A549 (cell line): ENCODE results near the gene COX5A.

ENCODE experiments used
- CBX8 ChIP-seq: fragments of 200-600 bp; sonication (generic); IDR thresholded peaks from 2 replicates; pipeline ENCODE4 v1.6.1; 2016
- CHD2 ChIP-seq: fragments of 150-350 bp; IDR thresholded peaks from 2 replicates; pipeline ENCODE4 v1.6.1; 2014; ENCODE audit warnings: low read length; ENCODE audit not compliant: partially characterized antibody
- CHD4 ChIP-seq: fragments of 200-600 bp; sonication (generic); IDR thresholded peaks from 2 replicates; pipeline ENCODE4 v1.6.1; 2016; ENCODE audit warnings: antibody characterized with exemption, mild to moderate bottlenecking, borderline replicate concordance
- EHMT2 ChIP-seq: fragments of 200-600 bp; sonication (generic); IDR thresholded peaks from 2 replicates; pipeline ENCODE4 v1.6.1; 2016; ENCODE audit warnings: antibody characterized with exemption, low read depth, mild to moderate bottlenecking, moderate library complexity
- EP300 ChIP-seq, 2 experiments: fragments of >200 bp; sonication (Bioruptor Twin); formaldehyde crosslinking; IDR thresholded peaks; 2 replicates in 1 of 2; 3 replicates in 1 of 2; pipeline ENCODE4 v1.6.1; 2016 to 2017
- FOSB ChIP-seq: fragments of 250-450 bp; sonication (Bioruptor Pico); IDR thresholded peaks from 2 replicates; pipeline ENCODE4 v1.5.0; 2020; ENCODE audit warnings: mild to moderate bottlenecking, moderate library complexity
- JUN ChIP-seq, 2 experiments: fragments of >200 bp; sonication (Bioruptor Twin); formaldehyde crosslinking; IDR thresholded peaks; 2 replicates in 1 of 2; 3 replicates in 1 of 2; pipeline ENCODE4 v1.6.1; 2016 to 2017
- POLR2A ChIP-seq: IDR thresholded peaks from 2 replicates; pipeline ENCODE4 v1.6.1; 2012; ENCODE audit warnings: mild to moderate bottlenecking, low read length
- RCOR1 ChIP-seq: fragments of 150-350 bp; IDR thresholded peaks from 2 replicates; pipeline ENCODE4 v1.6.1; 2014; ENCODE audit warnings: antibody characterized with exemption, low read length, low read depth
- RFX5 ChIP-seq: fragments of 450-650 bp; IDR thresholded peaks from 2 replicates; pipeline ENCODE4 v1.7.1; 2014; ENCODE audit warnings: antibody characterized with exemption, mild to moderate bottlenecking, moderate library complexity
- TF ChIP-seq, protein P1 (sequence below): fragments of 450-650 bp; IDR thresholded peaks from 2 replicates; pipeline ENCODE4 v1.6.1; 2014; ENCODE audit warnings: antibody characterized with exemption
- TF ChIP-seq, protein P2 (sequence below): fragments of >200 bp; sonication (Bioruptor Twin); formaldehyde crosslinking; IDR thresholded peaks from 3 replicates; pipeline ENCODE4 v1.5.1; 2016
- TF ChIP-seq, protein P3 (sequence below): IDR thresholded peaks from 2 replicates; pipeline ENCODE4 v1.6.1; 2012
- TF ChIP-seq, protein P4 (sequence below): fragments of 200-600 bp; sonication (generic); IDR thresholded peaks from 2 replicates; pipeline ENCODE4 v1.6.1; 2016; ENCODE audit warnings: antibody characterized with exemption, mild to moderate bottlenecking, moderate library complexity

DNA sequence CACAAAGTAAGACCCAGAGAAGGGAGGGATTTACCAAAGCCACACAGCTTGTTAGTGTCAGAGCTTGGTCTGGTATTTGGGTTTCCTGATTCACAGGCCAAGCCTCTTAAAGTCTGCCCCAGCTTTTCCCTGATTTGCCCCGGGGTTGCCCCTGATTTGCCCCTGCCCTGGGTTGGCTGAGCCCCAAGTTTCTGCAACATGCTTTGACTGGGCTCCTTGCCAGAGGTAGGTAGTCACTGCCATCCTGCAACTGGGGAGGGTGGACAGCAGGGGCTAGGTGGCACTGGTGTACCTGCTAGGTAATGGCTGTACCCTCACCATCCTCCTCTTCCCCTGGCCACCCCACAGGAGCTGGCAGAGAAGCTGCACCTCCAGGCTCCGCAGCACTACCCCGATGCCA lies 45.6 kb downstream of the COX5A start:
- TF ChIP-seq POLR2A, result no peak
- TF ChIP-seq EHMT2, result no peak
- no peak for TF ChIP-seq RFX5
- TF ChIP-seq EP300 (IDR thresholded peaks at IDR 0.05), result no peak
- TF ChIP-seq, protein P1, sequence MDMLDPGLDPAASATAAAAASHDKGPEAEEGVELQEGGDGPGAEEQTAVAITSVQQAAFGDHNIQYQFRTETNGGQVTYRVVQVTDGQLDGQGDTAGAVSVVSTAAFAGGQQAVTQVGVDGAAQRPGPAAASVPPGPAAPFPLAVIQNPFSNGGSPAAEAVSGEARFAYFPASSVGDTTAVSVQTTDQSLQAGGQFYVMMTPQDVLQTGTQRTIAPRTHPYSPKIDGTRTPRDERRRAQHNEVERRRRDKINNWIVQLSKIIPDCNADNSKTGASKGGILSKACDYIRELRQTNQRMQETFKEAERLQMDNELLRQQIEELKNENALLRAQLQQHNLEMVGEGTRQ, result no peak
- TF ChIP-seq CHD2, result no peak
- no peak for TF ChIP-seq CHD4
- TF ChIP-seq, protein P2, sequence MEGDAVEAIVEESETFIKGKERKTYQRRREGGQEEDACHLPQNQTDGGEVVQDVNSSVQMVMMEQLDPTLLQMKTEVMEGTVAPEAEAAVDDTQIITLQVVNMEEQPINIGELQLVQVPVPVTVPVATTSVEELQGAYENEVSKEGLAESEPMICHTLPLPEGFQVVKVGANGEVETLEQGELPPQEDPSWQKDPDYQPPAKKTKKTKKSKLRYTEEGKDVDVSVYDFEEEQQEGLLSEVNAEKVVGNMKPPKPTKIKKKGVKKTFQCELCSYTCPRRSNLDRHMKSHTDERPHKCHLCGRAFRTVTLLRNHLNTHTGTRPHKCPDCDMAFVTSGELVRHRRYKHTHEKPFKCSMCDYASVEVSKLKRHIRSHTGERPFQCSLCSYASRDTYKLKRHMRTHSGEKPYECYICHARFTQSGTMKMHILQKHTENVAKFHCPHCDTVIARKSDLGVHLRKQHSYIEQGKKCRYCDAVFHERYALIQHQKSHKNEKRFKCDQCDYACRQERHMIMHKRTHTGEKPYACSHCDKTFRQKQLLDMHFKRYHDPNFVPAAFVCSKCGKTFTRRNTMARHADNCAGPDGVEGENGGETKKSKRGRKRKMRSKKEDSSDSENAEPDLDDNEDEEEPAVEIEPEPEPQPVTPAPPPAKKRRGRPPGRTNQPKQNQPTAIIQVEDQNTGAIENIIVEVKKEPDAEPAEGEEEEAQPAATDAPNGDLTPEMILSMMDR, result no peak
- TF ChIP-seq, protein P3, sequence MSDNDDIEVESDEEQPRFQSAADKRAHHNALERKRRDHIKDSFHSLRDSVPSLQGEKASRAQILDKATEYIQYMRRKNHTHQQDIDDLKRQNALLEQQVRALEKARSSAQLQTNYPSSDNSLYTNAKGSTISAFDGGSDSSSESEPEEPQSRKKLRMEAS, result no peak
- no peak for TF ChIP-seq CBX8
- no peak for TF ChIP-seq FOSB (CRISPR knock-in tag)
- TF ChIP-seq, protein P4, sequence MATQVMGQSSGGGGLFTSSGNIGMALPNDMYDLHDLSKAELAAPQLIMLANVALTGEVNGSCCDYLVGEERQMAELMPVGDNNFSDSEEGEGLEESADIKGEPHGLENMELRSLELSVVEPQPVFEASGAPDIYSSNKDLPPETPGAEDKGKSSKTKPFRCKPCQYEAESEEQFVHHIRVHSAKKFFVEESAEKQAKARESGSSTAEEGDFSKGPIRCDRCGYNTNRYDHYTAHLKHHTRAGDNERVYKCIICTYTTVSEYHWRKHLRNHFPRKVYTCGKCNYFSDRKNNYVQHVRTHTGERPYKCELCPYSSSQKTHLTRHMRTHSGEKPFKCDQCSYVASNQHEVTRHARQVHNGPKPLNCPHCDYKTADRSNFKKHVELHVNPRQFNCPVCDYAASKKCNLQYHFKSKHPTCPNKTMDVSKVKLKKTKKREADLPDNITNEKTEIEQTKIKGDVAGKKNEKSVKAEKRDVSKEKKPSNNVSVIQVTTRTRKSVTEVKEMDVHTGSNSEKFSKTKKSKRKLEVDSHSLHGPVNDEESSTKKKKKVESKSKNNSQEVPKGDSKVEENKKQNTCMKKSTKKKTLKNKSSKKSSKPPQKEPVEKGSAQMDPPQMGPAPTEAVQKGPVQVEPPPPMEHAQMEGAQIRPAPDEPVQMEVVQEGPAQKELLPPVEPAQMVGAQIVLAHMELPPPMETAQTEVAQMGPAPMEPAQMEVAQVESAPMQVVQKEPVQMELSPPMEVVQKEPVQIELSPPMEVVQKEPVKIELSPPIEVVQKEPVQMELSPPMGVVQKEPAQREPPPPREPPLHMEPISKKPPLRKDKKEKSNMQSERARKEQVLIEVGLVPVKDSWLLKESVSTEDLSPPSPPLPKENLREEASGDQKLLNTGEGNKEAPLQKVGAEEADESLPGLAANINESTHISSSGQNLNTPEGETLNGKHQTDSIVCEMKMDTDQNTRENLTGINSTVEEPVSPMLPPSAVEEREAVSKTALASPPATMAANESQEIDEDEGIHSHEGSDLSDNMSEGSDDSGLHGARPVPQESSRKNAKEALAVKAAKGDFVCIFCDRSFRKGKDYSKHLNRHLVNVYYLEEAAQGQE, result no peak
- TF ChIP-seq JUN (IDR thresholded peaks at IDR 0.05), result no peak
- TF ChIP-seq RCOR1, result no peak
